ENCODE data around the gene SLC17A9. TPM values are rescaled to one million over a fixed set of nuclear protein-coding genes. Genes with fewer than 3 reads are reported as not detected.

The SLC17A9 gene
- total RNA-seq, 1 donor from 2014 or later, result 12.4 TPM

- Histone ChIP-seq H2AFZ (ENCODE audit: low read depth, low read length) (no peak overlapping the region), H3K27me3 (ENCODE audit: insufficient read depth, low read length) (peaks cover 73% of the 10 kb centered on the region), H4K20me1 (ENCODE audit: insufficient read depth, low read length) (peaks cover 4% of the 10 kb centered on the region), H3K4me1 (ENCODE audit: insufficient read depth, low read length) (peaks cover 2% of the 10 kb centered on the region), H3K79me2 (ENCODE audit: insufficient read depth, low read length) (no peaks in the 10 kb centered on the region), H3K27ac (ENCODE audit: low read depth, low read length) (no peak overlapping the region), H3K4me3 (ENCODE audit: insufficient read depth, low read depth, low read length) (no peak overlapping the region), H3K4me2 (ENCODE audit: low read length) (no peak overlapping the region), H3K9me3 (ENCODE audit: insufficient read depth, low read depth, low read length) (peaks cover 9% of the 10 kb centered on the region), H3K9ac (ENCODE audit: low read length) (no peak overlapping the region), H3K36me3 (ENCODE audit: insufficient read depth, low read length) (no peaks in the 10 kb centered on the region)
- no peak overlapping the region for H3K4me3 Mint-ChIP-seq (ENCODE audit: unreplicated experiment)
- peaks cover 5% of the 10 kb centered on the region for H3K4me1 Mint-ChIP-seq (ENCODE audit: low read depth, unreplicated experiment)
- peaks cover 6% of the 10 kb centered on the region for H3K9me3 Mint-ChIP-seq (ENCODE audit: unreplicated experiment)
- H3K27me3 Mint-ChIP-seq (ENCODE audit: low read depth, unreplicated experiment), result peaks cover 41% of the 10 kb centered on the region
- DNase-seq (ENCODE audit: low read depth) (no peak), FAIRE-seq (no peak)
- no peak for TF ChIP-seq EZH2 (IDR thresholded peaks at IDR 0.05; ENCODE audit: insufficient read depth, low read length)
- no peak for TF ChIP-seq CTCF (IDR thresholded peaks at IDR 0.05; ENCODE audit: insufficient read depth, low read depth, low read length)
- no peak overlapping the region for H3K27ac Mint-ChIP-seq (ENCODE audit: unreplicated experiment)
- H3K36me3 Mint-ChIP-seq (ENCODE audit: low read depth, unreplicated experiment), result no peaks in the 10 kb centered on the region
These were observed 59.3 kb downstream of the SLC17A9 start for GRCh38 chr20:63011798-63012197.

- H4K20me1 ChIP-seq (ENCODE audit: insufficient read depth, low read length), result peaks cover 4% of the 10 kb centered on the region
These were observed 60.7 kb downstream of the SLC17A9 start for GRCh38 chr20:63013207-63013606.

More at GRCh38 chr20:63013207-63013606, 60.7 kb downstream of the SLC17A9 start:
- Mint-ChIP-seq H3K36me3 (ENCODE audit: low read depth, unreplicated experiment) (no peaks in the 10 kb centered on the region), H3K27ac (ENCODE audit: unreplicated experiment) (no peak overlapping the region), H3K27me3 (ENCODE audit: low read depth, unreplicated experiment) (peaks cover 35% of the 10 kb centered on the region), H3K4me1 (ENCODE audit: low read depth, unreplicated experiment) (peaks cover 5% of the 10 kb centered on the region), H3K9me3 (ENCODE audit: unreplicated experiment) (peaks cover 6% of the 10 kb centered on the region), H3K4me3 (ENCODE audit: unreplicated experiment) (no peak overlapping the region)
- Histone ChIP-seq H3K9ac (ENCODE audit: low read length) (no peak overlapping the region), H2AFZ (ENCODE audit: low read depth, low read length) (no peak overlapping the region), H3K4me1 (ENCODE audit: insufficient read depth, low read length) (peaks cover 2% of the 10 kb centered on the region), H3K9me3 (ENCODE audit: insufficient read depth, low read depth, low read length) (peaks cover 9% of the 10 kb centered on the region), H3K27me3 (ENCODE audit: insufficient read depth, low read length) (peaks cover 60% of the 10 kb centered on the region), H3K27ac (ENCODE audit: low read depth, low read length) (no peak overlapping the region), H3K36me3 (ENCODE audit: insufficient read depth, low read length) (no peaks in the 10 kb centered on the region), H3K4me2 (ENCODE audit: low read length) (no peak overlapping the region), H3K79me2 (ENCODE audit: insufficient read depth, low read length) (no peaks in the 10 kb centered on the region), H3K4me3 (ENCODE audit: insufficient read depth, low read depth, low read length) (no peak overlapping the region)
- TF ChIP-seq EZH2 (IDR thresholded peaks at IDR 0.05; ENCODE audit: insufficient read depth, low read length) (no peak), CTCF (IDR thresholded peaks at IDR 0.05; ENCODE audit: insufficient read depth, low read depth, low read length) (no peak)
- FAIRE-seq, result no peak
- DNase-seq (ENCODE audit: low read depth), result no peak
